Activated naive CD8-positive, alpha-beta T cell treated with anti-CD3 and anti-CD28 coated beads, Interleukin-2, amount 50 U/mL, for 16 hours (primary cell): Measurements from ENCODE around the gene NEK5.
A peak's percentile ranks its signal among the peaks of the same experiment; 100 is the strongest.
"Not testable (repeated sequence)": the region's sequence is repeated elsewhere in the genome, so short reads cannot be mapped to it uniquely, and the experiment has no call there.

Experiments
- DNase-seq: peaks from one replicate; pipeline ENCODE4 v3.0.0-alpha.2; 2020; ENCODE audit warnings: low read depth, low spot score

NEK5 gene

GRCh38 chr13:52137489-52137888 is 8.6 kb upstream of the NEK5 start:
- no peak for DNase-seq

GRCh38 chr13:52136763-52137162 is 7.9 kb upstream of the NEK5 start:
- DNase-seq, result no peak

DNA sequence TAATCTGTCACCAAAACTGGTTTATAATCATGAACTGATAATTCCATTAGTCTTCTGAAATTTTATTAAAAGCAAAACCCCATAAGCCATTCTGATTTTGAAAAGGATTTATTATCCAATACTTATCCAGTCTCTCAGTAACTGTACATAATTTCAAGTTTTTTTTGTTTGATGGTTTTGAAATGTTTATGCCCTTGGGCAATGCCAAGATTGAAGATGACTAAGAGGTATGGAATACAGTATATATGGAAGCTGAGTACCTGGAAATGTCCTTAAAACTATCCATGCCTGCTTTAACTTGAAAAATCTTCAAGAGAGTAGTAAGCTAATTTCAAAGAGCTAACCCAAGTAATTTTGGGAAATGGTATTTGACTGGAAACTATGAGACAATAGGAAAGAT is 1.8 kb upstream of the NEK5 start:
- no peak for DNase-seq

DNA sequence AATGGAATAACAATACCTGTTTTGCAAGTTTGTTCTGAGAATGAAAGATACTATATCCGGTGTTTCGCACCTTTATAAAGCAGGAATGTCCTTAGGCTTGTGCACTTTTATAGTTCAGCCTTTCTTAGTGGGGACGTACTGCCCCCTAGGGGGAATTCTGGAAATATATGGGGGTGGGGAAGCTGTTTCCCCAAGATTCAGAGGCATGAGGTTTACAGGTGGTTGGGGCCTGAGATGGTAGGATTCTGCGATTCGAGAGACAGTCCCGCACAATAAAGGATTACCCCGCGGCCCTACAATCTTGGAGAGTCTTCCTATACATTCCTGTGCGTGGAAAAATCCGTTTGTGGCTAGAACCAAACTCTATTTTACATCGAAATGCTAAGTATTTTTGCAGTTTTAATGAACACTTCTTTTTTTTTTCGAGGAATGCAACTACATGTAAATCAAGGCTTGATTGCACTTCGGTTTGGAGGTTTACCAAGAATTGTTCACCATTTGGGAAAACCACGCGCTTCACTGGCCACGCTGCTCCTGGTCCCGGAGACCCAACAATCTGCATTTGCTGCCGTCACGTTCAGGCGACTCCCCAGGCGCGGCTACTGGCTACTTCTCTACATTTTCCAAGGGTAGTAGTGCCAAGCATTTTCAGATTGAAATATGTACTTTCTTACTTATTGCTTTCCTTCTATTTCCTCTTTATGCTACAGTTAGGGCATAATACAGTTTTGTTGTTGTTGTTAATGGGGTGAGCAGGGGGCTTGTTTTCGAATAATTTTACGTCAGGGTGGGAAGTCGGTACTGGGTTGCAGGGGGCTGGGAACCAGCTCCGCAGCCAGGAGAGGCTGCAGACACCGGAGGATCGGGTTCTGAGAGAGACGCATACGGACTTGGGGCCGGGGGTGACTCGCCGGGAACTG is 830 bp downstream of the NEK5 start:
- peak; percentile 11 for DNase-seq

- DNase-seq, result no peak
Measured at GRCh38 chr13:52127378-52127777, 1.5 kb downstream of the NEK5 start.

DNA sequence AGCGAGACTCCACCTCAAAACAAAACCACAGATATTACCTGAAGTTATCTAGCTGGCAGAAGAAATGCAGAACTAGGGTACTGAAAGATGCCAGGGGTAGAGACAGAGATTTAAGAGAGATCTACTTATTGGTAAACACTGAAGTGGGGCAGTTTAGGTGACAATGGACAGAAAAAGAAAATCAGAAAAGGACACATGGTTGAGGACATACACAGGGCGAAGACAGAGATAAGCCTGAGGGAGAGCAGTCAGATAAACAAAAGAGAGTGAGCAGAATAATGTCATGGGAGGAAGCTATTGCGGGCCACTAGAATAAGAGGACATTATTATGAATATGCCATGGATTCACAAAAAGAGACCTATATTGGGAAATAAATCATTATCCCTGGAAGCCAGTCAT is 3.3 kb downstream of the NEK5 start:
- DNase-seq, result no peak

- no peak for DNase-seq
Measured at GRCh38 chr13:52118595-52118994, 10.3 kb downstream of the NEK5 start.

GRCh38 chr13:52118095-52118494 is 10.8 kb downstream of the NEK5 start:
- no peak for DNase-seq

DNA sequence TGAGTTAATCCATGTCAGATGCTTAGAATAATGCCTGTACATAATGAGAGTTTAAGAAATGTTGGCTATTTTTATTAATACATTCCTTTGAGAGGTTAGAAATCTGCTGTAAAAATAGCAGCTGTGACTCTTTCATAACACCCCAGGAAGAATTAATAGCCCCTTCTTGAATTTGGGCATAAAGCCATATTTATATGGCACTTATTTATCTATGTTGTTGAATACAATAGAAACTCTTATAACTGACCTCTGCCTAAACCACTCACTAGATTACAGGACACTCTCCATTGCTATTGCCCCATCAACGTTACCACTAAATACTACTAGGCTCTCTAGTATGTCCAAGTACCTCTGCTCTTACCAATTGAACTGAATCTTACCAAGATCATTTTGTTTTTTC is 16.3 kb downstream of the NEK5 start:
- DNase-seq, result no peak

DNA sequence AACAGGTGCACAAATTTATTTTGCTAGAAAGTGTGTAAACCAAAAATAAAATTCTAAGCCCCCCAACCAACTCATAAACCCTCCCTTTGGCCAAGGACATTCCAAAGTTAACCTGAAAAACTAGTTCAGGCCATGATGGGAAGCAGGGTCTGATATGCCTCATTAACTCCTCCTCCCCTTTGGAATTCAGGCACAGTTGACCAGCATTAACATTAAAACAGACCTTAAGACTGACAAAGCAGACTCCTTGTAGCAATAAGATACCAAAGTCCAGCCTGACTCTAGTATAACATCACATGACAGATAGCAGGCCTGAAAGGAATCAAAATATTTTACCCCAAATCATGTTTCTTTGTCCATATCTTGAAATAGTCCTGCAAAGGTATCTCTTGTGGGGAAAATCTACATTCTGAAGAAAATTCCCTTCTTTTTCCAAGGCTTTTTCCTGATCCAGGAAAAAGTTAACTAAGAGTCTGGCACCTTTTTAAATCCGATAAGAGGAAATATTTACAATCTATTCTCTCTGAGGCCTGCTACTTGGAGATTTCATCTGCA is 19.7 kb downstream of the NEK5 start:
- DNase-seq, result no peak

DNA sequence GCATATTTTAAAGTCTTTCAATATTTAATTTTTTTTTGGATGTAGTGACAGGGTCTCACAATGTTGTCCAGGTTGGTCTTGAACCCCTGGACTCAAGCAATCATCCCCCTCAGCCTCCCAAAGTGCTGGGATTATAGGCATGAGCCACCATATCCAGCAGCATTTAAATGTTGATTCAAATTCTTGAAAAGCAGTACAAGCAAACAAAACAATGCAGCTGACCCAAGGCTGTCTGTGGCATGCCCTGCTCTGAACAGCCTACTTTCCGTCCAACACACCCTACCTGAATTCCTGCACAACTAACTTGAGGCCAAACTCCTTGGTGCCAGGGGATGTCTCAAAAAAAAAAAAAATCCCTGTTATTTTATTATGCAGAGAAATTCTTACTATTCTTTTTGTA is 23.0 kb downstream of the NEK5 start:
- DNase-seq, result no peak

GRCh38 chr13:52104624-52105023 is 24.2 kb downstream of the NEK5 start:
- DNase-seq, result no peak

GRCh38 chr13:52103386-52103785 is 25.5 kb downstream of the NEK5 start:
- no peak for DNase-seq

DNA sequence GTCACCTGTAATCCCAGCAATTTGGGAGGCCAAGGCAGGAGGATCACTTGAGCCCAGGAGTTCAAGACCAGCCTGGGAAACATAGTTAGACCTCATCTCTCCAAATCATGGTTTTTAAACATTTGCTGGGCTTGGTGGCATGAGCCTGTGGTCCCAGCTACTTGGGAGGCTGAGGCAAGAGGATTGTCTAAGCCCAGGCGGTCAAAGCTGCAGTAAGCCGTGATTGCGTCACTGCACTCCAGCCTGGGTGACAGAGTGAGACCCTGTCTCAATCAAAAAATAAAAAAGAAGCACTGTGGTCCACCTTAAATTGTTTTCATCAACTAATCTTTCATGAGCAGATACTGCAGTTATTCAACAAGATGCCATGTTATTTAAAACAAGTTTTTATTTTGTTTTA is 26.4 kb downstream of the NEK5 start:
- DNase-seq, result not testable (repeated sequence)

GRCh38 chr13:52097197-52097596 is 31.7 kb downstream of the NEK5 start:
- DNase-seq, result no peak

GRCh38 chr13:52096748-52097147 is 32.1 kb downstream of the NEK5 start:
- no peak for DNase-seq

GRCh38 chr13:52096062-52096461 is 32.8 kb downstream of the NEK5 start:
- no peak for DNase-seq

GRCh38 chr13:52092087-52092486 is 36.8 kb downstream of the NEK5 start:
- DNase-seq, result no peak

DNA sequence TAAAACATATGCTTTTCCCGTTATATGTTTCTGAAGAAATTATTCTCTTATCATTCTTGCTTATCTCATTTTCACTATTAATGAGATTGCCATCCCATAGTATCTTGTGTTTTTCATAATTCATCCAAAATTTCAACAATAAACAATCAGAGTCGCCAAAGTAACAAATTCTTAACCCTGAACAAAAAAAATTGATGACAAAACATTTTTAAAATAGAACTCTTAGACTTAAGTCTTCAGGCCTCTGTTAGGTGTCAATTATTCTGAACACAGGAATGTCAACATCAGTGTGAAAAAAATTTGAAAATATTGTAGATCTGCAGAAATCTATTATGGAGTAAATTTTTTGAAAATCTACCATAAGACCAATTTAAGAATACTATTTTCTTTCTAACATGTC is 37.4 kb downstream of the NEK5 start:
- DNase-seq, result no peak

- no peak for DNase-seq
Measured at GRCh38 chr13:52085421-52085820, 43.5 kb downstream of the NEK5 start.

GRCh38 chr13:52084981-52085380 is 43.9 kb downstream of the NEK5 start:
- not testable (repeated sequence) for DNase-seq

DNA sequence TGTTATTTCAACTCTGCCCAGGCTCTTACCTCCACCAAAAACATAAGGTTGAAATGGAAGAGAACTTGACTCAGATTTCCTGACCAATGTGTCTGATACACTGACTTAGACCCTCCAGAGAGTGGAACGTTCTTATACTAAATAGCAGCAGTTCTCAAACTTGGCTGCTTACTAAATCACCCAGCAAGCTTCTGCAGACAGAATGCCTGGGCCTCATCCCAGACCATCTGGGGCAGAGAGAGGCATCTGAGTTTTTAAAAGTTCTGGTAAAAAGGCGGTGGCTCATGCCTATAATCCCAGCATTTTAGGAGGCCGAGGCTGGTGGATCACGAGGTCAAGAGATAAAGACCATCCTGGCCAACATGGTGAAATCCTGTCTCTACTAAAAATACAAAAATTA is 46.3 kb downstream of the NEK5 start:
- no peak for DNase-seq

DNA sequence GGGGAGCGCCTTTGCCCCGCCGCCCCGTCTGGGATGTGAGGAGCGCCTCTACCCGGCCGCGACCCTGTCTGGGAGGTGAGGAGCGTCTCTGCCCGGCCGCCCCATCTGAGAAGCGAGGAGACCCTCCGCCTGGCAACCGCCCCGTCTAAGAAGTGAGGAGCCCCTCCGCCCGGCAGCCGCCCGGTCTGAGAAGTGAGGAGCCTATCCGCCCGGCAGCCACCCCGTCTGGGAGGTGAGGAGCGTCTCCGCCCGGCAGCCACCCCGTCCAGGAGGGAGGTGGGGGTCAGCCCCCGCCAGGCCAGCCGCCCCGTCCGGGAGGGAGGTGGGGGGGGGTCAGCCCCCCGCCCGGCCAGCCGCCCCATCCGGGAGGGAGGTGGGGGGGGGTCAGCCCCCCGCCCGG is 49.0 kb downstream of the NEK5 start:
- DNase-seq, result not testable (repeated sequence)
